ENCODE measurements around the gene ADIPOQ.
"Not testable (repeated sequence)": the region's sequence is repeated elsewhere in the genome, so short reads cannot be mapped to it uniquely, and the experiment has no call there.

The ADIPOQ gene

GRCh38 chr3:186873796-186874195 is 31.3 kb downstream of the ADIPOQ start:
- FAIRE-seq = not testable (repeated sequence)

DNA sequence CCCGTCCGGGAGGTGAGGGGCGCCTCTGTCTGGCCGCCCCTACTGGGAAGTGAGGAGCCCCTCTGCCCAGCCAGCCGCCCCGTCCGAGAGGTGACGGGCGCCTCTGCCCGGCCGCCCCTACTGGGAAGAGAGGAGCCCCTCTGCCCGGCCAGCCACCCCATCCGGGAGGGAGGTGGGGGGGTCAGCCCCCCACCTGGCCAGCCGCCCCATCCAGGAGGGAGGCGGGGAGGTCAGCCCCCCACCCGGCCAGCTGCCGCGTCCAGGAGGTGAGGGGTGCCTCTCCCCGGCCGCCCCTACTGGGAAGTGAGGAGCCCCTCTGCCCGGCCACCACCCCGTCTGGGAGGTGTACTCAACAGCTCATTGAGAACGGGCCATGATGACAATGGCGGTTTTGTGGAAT is 31.7 kb downstream of the ADIPOQ start:
- not testable (repeated sequence) for FAIRE-seq

- not testable (repeated sequence) for FAIRE-seq
These were observed 32.3 kb downstream of the ADIPOQ start for GRCh38 chr3:186874841-186875240.

DNA sequence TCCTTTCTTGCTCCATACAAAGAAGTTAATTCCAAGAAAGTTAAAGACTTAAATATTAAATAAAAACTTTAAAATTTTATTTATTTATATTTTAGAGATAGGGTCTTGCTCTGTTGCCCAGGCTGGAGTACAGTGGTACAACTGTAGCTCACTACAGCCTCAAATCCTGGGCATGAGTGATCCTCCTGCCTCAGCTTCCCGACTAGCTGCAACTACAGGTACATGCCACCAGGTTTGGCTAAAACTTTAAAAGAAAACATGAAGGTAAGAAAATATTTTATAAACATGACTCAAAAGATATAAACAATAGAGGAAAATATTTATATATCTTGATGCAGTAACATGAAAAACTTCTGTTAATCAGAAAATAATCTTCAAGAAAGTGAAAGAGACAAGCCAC is 33.2 kb downstream of the ADIPOQ start:
- no peak for FAIRE-seq

DNA sequence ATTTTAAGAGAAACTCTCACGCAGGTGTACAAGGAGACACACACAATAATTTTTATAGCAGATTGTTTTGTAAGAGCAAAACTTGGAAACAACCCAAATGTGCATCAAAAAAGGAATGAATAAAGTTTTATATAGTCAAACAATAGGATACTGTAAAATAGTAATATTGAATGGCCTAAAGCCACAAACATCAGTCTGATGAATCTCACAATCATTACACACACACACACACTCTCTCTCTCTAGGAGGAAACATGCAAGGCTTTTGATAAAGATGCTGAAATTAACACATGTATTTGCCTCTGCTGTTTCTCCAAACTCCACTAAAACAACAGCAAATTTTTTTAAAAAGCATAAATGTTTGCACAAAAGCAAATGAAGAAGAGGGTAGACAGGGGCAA is 37.3 kb downstream of the ADIPOQ start:
- no peak for FAIRE-seq

- FAIRE-seq = no peak
These were observed 37.9 kb downstream of the ADIPOQ start for GRCh38 chr3:186880406-186880805.

GRCh38 chr3:186882150-186882524 is 39.6 kb downstream of the ADIPOQ start:
- no peak for FAIRE-seq

DNA sequence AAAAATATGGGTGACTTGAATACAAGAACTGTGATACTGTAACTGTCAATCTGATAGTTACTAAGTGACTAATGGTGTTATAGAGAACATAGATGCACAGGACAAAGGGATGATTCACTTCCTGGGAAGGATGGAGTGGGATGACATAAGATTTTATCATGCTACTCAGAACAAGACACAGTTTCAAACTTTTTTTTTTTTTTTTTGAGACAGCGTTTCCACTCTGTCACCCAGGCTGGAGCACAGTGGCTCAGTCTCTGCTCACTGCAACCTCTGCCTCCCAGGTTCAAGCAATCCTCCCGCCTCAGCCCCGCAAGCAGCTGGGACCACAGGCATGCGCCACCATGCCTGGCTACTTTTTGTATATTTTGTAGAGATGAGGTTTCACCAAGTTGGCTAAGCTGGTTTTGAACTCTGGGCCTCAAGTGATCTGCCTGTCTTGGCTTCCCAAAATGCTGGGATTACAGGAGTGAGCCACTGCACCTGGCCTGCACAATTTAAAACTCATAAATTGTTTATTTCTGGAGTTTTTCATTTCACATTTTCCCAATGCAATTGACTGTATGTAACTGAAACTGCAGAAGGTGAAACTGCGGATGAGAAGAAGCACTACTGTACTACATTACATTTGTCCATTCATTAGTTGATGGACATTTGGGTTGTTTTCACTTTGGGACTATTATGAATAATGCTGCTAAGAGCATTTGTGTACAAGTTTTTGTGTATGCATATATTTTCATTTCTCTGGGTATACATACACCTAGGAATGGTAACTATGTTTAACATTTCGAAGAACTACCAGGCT is 40.6 kb downstream of the ADIPOQ start:
- no peak for FAIRE-seq

GRCh38 chr3:186883686-186884058 is 41.2 kb downstream of the ADIPOQ start:
- no peak for FAIRE-seq

DNA sequence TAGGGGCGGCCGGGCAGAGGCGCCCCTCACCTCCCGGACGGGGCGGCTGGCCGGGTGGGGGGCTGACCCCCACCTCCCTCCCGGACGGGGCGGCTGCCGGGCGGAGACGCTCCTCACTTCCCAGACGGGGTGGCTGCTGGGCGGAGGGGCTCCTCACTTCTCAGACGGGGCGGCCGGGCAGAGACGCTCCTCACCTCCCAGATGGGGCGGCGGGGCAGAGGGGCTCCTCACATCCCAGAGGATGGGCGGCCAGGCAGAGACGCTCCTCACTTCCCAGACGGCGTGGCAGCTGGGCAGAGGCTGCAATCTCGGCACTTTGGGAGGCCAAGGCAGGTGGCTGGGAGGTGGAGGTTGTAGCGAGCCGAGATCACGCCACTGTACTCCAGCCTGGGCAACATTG is 42.4 kb downstream of the ADIPOQ start:
- not testable (repeated sequence) for FAIRE-seq

DNA sequence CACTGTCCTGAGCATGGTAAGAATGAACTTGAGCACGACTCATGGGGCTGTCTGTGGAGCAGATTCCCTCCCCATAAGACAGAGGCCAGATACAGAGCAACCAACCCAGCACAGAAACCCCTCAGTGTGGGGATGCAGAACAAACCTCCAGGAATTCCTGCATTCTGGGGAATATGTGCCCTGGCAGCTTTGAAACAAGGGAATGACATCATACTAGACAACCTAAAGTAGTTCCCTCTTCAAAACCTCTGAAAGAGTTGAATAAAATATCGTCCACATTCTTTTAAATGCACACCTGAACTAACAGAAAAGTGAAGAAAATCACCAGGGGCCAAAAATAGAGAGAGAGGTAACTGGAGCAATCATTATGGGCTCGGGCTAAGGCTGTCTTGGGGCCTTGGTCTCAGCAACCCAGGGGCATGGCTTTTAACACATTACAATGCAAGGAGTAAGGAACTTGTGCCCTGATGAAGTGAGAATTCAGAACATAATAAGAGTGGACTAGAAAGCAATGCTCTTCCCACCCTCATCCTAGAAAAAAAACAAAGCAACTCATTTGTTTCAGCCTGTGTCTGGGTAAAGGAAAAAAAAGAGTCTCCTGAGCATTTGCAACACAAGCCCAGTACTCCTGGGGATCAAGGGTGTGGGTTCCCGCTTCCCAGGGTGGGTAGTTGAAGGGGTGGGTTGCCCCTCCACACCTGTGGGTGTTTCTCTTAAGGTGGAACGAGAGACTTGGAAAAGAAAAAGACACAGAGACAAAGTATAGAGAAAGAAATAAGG is 43.9 kb downstream of the ADIPOQ start:
- FAIRE-seq = no peak

- not testable (repeated sequence) for FAIRE-seq
These were observed 45.0 kb downstream of the ADIPOQ start for GRCh38 chr3:186887507-186887938.

GRCh38 chr3:186888569-186888968 is 46.1 kb downstream of the ADIPOQ start:
- FAIRE-seq = no peak

DNA sequence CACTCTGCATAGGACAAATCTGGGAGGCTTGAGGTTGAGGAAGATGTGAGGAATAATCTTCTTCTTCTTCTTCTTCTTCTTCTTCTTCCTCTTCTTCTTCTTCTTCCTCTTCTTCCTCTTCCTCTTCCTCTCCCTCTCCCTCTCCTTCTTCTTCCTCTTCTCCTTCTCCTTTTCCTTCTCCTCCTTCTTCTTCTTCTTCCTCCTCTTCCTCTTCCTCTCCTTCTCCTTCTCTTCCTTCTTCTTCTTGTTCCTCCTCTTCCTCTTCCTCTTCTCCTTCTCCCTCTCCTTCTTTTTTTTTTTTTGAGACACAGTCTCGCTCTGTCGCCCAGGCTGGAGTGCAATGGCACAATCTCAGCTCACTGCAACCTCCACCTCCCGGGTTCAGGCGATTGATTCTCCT is 47.2 kb downstream of the ADIPOQ start:
- FAIRE-seq = not testable (repeated sequence)

DNA sequence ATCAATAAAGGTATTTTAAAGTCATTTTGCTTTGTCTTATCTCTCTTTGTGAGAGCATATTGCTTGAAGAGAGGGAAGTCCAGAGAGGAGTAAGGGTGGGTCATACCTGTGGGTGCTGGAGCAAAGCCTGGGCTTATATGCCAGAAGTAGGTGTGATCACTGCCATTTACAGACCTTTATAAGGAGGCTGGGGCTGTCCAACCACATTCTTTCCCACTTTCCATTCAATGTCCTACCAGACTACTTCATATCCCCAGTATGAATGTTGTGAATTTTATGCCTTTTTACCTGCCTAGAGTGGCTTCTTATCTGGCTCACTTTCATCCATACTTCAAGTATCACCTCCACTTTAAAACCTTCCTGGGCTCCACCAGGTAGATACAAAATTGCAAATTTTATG is 48.4 kb downstream of the ADIPOQ start:
- FAIRE-seq = no peak

GRCh38 chr3:186893071-186893470 is 50.6 kb downstream of the ADIPOQ start:
- FAIRE-seq = not testable (repeated sequence)

DNA sequence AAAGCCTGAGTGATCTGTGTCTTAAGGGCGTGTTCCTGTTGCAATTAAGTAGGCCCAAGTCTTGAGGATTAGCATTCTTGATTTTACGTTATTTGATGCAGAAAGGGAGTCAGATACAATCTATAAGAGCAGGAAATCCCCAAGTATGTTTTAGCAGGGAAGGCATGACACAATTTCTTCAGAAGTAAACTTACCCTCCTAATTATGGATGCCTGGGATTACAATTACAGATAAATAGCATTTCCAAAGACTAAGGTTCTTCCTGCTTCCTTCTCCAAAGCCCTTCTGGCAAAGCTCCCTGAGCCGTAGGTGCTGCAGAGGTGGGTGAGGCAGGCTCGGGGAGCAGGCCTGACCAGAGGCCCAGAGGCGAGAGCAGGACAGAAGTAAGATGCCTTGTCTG is 52.9 kb downstream of the ADIPOQ start:
- FAIRE-seq = no peak

DNA sequence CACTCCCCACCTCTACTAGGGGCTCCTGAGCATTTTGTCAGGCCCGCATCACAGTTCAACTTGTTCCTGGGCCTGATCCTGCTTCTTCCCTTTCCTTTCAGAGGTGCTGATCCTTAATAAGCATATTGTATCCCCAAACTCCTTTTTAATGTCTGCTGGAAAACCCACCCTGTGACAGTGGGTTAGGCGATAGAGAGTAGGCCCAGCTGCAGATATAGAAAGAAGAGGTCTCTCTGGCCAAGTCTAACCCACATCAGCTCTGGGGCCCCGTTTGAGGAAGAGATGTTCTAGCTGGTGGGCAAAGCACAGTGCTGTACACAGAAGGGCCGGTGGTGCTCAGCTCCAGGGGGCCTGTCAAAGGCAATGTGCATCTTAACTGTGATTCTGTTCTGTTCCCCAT is 53.5 kb downstream of the ADIPOQ start:
- FAIRE-seq = no peak

DNA sequence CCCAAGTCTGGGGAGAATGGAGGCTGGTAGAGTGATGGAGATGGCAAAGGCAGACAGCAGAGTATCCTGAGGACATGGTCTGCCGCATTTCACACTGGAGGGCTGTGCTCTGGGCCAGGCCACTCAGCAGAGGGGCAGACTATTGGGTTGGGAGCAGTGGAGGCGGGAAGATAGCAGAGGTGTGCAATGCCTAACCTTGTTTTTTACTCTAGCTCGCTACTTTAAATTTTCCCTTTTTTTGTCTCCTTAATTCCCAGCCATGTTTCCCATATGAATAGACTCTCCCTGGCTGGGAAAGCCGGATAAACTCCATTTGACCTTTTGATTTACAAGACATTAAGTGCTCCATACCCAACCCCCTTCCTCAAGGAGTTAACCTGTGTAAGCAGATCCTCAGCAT is 54.4 kb downstream of the ADIPOQ start:
- FAIRE-seq = no peak

- FAIRE-seq = no peak
These were observed 58.7 kb downstream of the ADIPOQ start for GRCh38 chr3:186901135-186901734.

GRCh38 chr3:186902154-186902553 is 59.6 kb downstream of the ADIPOQ start:
- FAIRE-seq = no peak

GRCh38 chr3:186902713-186903112 is 60.2 kb downstream of the ADIPOQ start:
- FAIRE-seq = no peak

GRCh38 chr3:186903676-186904075 is 61.2 kb downstream of the ADIPOQ start:
- not testable (repeated sequence) for FAIRE-seq

- not testable (repeated sequence) for FAIRE-seq
These were observed 64.6 kb downstream of the ADIPOQ start for GRCh38 chr3:186907075-186907474.

All from islet of Langerhans (tissue), 1 donor.